ENCODE results near the gene VARS2.

VARS2 gene

DNA sequence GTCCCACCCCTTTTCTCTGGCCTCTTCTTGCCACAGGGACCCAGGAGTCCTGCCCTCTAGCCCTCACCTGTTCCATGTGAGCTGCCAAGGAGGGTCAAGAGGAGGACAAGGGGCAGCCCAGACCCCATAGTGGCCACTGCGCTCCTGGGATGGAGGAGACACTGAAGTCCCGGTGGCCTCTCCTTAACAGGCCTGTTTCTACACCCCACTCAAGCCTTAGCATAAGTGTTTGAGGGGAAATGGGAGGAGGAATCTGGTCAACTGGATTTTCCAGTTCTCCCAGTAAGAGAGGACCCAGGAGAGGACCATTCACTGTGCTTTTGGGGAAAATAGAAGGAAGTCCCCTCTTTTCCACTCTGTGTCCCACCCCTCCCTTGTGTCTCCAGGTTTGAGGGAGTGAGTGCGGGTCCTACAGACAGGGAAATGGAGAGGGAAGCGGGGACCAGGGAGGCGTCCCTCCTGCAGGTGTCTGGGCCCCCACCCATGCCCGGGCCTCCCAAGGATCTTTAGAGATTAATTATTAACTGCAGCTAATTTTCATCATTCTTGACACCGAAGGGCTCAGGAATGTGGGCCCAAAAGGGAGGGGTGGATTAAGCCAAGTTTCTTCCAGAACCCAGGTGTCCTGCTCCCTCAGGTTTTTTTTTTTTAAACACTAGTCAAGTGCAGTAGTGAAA is 18.1 kb downstream of the VARS2 start, which contains the start of gene SFTA2:
TSS of gene SFTA2 (minus strand) at position 202 of the 677 bp plus-strand sequence. CDS start at position 128, 74 bp downstream.
- DNase-seq: no peak

DNA sequence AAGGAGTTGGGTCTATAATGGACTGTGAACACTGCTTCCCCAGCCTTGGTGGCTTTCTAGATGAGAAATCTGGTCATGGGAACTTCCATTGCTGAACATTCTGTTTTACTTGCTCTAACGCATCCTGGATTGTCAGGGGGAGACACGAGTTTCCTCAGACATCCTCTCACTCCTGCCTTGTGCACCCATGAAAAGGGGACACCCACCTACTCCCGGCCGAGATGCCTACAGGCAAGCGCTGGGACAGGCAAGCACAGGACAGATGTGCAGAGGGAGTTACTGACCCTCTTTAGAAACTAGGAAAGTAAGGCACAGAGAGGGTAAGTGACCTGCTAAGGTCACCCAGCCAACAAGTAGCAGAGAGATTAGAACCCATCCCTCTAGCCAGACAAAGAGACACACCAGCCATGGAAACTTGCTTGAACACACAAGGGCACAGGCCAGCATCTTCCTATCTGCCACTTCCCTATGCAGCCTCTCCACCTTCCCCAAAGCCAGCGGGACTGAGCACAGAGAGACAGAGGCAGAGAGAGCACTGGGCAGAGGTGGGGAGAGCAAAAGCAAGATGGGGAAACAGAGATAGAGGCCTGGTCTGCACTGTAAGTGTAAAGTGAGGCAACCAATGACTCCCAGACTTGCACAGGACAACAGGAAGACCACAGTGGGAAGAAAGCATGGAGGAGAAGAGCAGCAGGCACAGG is 18.8 kb downstream of the VARS2 start:
- DNase-seq: no peak

GRCh38 chr6:30935018-30935417 is 21.0 kb downstream of the VARS2 start:
- DNase-seq: no peak

DNA sequence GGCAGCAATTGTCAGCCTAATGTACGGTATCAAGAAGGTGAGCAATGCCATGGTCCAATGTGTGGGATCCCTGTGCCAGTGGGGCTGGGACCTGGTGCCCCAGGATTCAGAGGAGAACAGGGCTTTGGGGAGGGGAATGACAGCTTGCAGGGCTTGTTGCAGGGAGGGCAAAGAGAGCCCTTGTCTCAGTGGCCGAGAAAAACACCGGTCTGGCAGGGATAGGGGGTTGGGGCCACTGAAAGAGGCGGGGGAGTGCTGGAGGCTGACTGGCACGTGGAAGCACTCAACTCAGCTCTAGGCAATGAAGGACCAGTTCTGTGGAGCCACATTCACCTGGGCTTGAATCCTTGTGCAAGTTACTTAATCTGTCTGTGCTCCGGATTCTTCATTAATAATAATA is 23.2 kb downstream of the VARS2 start:
- DNase-seq: no peak

GRCh38 chr6:30938730-30939129 is 24.7 kb downstream of the VARS2 start:
- DNase-seq: no peak

- DNase-seq: no peak
These were observed 25.4 kb downstream of the VARS2 start for GRCh38 chr6:30939473-30939872.

DNA sequence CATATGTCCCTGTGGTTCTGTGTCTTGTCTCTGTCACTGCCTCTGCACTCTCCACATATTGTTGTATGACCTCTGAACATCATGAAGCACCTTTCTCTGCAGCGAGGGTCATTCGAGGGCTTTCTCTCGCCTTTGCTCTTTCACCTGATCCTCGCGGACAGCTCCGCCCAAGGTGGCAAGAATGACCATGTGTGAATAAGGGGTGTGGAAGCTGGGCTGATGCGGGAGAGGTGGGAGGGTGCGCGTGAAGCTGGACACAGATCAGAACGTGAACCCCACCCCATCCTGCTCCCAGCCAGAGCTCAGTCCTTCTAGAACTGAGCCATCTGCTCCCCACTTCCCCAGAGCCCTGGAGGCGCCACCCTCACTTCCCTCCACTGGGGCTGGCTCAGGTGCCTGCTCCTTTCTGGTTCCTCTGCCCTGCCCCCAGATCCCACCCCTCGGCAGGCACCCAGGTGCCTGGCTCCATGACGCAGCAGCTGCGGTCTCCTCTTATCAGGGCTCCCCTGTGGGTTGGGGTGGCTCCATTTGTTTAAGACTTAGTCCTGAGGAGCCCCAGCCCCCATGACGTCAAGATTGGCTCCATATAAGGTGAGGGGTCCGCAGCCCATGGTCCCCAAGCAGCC is 26.4 kb downstream of the VARS2 start, which contains the start of gene MUCL3:
TSS of gene MUCL3 (plus strand) at position 613 of the 626 bp plus-strand sequence. CDS start 27 bp downstream, outside the sequence.
- no peak for DNase-seq

DNA sequence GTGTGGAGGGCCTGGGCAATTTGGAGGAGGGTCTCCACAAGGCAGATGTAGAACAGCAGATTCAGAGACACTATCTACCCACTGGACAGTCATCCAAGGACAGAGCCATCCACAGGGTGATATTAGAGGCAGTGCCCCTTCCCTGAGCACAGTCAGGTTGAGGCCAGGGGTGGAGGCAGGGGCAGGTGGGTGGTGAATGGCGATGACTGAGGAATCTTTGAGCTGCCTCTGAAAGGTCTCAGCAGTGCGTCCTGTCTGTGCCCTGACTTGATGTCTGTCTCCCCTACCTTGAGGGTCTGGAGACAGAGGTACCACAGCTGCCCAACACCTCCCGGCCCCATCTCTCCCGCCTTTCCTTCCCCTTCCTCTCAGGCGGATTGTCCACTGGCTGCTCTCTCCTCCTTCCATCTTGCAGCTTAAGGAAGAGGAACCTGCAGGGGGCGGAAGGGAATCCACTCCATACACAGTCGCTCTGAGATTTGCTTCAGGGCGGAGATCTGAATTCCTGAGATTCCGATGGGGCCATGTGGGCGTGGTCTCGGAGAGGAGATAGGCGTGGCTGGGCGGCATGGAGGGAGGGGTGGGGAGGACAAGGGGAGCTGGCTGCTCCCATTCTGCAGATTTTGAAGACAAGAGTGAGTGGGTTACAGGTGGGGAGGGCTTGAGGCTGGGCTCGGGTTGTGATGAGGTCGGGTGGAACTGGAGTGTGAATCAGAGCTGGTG is 28.5 kb downstream of the VARS2 start:
- DNase-seq: no peak

DNA sequence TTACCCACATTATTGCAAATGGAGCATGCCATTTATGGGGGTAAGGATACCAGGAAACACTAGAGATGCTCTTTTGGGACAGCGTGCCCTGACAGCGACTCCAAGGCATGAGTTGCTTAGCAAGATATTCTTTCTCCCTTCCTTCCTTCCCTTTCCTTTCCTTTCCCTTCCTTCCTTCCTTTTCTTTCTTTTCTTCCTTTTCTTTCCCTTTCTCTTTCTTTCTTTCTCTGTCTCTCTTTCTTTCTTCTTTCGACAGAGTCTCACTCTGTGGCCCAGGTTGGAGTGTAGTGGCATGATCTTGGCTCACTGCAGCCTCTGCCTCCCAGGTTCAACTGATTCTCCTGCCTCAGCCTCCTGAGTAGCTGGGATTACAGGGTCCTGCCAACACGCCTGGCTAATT is 30.0 kb downstream of the VARS2 start:
- no peak for DNase-seq

- DNase-seq: no peak
These were observed 31.2 kb downstream of the VARS2 start for GRCh38 chr6:30945281-30945680.

DNA sequence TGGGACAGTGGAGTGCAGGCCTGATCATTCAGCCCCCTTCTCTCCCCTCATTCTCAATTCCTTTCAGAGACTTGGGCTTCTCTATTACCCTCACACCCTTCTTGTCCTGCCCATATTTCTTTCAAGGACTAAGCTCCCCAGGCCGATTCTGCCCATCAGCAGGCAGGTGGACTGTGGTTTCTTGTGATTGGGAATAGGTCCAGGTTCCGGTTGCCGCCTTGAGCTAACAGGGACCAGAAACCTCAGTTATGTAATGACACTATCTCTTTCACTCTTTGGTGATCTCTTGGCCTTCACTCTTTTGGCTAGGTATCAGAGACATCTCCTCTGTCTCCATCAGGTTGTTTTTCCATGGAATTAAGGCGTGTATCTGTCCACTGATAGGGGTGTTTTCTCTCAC is 33.2 kb downstream of the VARS2 start:
- DNase-seq: no peak

DNA sequence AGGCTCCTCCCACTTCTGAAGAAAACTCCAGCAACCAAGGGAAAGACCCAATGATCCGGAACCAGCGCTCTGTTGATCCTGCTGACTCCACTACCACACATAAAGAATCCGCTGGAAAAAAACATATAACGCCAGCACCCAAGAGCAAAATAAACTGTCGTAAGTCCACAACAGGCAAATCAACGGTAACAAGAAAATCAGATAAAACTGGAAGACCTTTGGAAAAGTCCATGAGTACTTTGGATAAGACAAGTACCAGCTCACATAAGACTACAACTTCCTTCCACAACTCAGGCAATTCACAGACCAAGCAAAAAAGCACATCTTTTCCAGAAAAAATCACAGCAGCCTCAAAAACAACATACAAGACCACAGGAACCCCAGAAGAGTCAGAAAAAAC is 34.8 kb downstream of the VARS2 start:
- no peak for DNase-seq

- no peak for DNase-seq
These were observed 38.0 kb downstream of the VARS2 start for GRCh38 chr6:30951907-30952469.

DNA sequence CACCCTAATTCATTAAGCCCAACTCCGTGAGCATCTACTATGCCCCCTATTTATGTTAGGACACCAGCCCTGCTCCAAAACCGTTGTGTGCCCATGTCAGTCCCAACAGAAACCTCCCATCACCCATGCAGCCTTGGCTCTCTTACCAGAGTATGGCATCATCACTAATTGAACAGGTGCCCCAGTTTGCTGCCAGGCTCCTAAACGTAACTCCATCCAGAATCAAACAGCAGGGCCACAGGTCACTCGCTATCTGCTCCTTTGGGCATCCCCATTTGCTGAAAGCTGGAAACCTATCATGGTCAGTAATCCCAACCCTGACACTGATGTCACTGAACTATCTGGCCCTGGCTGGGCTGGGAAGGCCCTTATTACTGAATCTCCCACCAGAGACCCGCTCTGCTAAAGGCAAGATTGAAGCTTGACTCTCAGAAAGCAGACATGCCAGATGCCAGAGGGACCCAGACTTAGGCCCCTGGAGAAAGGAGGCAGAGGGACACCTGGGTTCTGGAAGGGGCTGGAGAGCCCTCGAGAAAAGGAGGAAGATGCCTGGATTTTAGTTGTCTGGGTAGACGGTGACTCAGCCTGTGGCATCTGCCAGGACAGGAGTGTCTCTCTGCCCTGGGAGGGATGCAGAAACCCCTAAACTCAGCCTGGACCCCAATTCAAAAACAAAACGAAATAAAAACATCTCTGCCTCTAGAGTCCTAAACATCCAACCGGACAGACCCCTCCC is 40.8 kb downstream of the VARS2 start:
- no peak for DNase-seq

DNA sequence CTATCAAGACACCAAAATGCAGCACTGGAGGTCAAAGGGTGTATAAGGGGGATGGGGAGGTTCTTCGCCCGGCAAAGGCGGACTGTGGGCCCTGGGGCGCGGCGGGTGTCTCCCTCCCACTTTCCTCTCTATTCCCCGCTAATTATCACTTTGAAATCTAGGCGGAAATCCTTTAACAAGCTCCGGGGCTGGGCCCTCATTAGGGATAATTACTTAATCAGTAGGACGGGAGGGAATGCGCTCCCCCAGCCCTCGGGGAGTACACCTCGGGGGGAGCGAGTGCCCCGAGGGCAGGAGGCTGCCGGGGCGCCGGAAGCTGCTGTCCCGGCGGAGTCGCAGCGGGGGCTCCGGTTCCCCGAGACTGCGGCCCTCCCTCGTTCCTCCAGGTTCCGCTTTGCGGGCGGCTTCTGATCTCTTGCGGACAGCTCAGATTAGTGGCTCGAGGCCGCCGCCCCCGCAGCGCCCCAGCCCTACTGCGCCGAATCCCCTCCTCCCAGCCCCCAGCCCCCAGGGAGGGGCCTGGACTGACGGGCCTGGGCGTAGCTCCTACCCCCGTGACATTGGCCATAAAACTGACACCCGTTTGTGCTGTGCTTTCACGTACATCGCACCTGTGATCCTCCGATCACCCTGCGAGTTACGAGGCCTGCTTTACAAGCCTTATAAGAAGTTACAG is 41.5 kb downstream of the VARS2 start:
- DNase-seq: peak; percentile 75

DNA sequence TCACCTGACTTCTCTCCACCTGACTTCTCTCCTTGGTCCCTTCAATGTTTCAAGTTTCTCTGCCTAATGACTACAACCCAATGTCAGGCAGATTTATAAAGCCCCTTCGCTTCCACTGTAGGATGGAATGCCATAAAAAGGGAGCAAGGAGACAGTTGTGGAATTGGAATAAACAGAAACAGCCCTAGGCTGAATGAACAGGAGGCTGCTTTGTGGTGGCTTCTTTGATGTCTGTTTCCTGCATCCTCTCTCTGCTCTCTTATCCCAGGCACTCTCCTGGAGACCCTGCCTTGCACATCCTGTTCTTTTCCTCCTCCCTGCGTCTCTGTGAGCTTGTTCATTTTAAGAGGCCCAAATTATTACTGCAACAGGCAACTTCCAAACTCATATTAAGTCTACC is 43.7 kb downstream of the VARS2 start:
- no peak for DNase-seq

DNA sequence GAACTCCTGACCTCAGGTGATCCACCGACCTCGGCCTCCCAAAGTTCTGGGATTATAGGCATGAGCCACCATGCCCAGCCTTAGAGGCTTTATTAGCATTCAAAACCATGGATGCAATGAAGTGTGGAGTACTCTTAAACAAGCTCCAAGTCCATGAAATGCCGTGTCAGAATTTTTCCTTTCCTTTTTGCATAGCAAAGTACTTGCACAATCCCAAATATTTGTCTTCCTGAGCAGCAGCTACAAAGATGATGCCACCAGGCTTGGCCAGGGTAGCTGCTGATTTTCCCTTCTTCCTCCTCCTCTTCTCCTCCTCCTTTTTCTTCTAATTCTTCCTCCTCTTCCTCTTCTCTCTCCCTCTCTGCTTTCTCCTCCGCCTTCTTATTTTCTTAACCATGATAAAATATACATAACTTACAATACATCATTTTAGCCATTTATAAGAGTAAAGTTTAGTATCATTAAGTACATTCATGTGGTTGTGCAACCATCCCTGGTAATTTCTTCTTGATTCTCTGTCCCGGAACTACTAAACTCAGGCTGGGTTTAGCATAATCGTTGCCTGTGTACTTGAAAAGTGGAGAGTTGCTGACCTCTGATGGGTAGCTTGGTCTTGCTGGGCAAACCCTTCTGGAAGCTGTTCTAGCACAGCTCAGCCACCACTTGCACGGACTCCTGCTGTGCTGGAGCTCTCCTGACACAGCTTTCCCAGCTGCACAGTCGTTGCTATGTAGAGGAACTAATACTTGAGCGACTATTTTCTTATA is 47.1 kb downstream of the VARS2 start:
- DNase-seq: no peak

- DNase-seq: no peak
These were observed 48.7 kb downstream of the VARS2 start for GRCh38 chr6:30962716-30963115.

DNA sequence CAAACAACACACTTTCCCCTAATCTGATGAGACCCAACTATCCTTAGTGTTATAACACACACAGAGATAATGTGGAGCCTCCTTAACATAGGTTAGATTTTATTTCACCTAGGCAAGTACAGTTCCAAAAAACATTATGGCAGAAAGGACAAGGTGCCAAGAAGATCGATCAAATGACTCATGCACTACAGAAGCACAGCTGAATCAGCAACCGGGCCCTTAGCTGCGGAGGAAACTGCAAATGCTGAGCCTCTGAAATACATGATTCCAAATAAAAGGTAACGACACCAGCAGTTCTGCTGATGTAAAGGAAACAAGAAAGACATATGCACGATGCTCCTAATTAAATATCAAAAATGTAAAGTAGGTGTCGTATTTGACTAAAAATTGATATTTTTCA is 49.6 kb downstream of the VARS2 start:
- DNase-seq: no peak

- no peak for DNase-seq
These were observed 50.0 kb downstream of the VARS2 start for GRCh38 chr6:30964075-30964474.

DNA sequence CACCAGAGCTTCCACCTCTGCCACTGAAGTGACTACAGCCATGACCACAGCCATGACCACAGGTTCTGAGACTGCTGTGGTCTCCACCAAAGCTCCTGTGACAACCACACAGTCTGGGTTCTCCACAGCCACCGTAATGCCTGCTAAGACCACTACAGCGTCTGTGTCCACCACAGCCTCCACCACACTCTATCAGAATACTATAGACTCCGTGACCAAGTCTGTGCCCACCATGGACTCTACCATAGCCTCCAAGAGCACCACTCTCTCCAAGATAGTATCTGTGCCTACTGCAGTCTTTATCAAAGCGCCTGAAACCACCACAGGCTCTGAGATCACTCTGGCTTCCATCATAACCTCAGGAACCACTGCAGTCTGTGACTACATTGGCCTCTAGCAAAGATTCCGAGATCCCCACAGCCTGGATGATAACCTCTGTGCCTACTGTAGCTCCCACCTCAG is 51.1 kb downstream of the VARS2 start:
- DNase-seq: no peak
